RWPE1 (cell line): ENCODE measurements around the gene WASF2.
A peak's percentile ranks its signal among the peaks of the same experiment; 100 is the strongest.

Source experiments
- CTCF ChIA-PET: fragments of 350-600 bp; sonication (Branson Sonifier 250); formaldehyde crosslinking; extraction: SDS; loops from one replicate; lab custom pipeline; 2021; lab: Yijun Ruan, JAX
- POLR2A ChIA-PET: fragments of 400-600 bp; formaldehyde crosslinking; extraction: SDS; loops from one replicate; lab custom pipeline; 2020; ENCODE audit warnings: antibody characterized with exemption; ENCODE audit not compliant: low non-redundant PET; lab: Yijun Ruan, JAX
- DNase-seq: peaks from one replicate; pipeline ENCODE4 v3.0.0; 2012; ENCODE audit warnings: low spot score
- H3K27ac ChIP-seq: fragments of 450-650 bp; 2 replicates; pipeline ENCODE4 v1.5.1; 2017
- CTCF ChIP-seq: fragments of 450-650 bp; conservative IDR thresholded peaks from 2 replicates; pipeline ENCODE4 v1.5.1; 2017; ENCODE audit warnings: low read depth, mild to moderate bottlenecking

Gene WASF2

GRCh38 chr1:27416387-27417111, 73.4 kb downstream of the WASF2 start:
- no peak overlapping the region for H3K27ac ChIP-seq
- ChIA-PET POLR2A (no interaction called here), CTCF (interaction anchor here (0.6 to 1.6 kb wide), 5 partner anchors 11 to 347 kb away, joined by 3 to 5 read pairs (median 3); no protein-coding TSS in a partner anchor)
- TF ChIP-seq CTCF = peak; percentile 33
- no peak for DNase-seq

DNA sequence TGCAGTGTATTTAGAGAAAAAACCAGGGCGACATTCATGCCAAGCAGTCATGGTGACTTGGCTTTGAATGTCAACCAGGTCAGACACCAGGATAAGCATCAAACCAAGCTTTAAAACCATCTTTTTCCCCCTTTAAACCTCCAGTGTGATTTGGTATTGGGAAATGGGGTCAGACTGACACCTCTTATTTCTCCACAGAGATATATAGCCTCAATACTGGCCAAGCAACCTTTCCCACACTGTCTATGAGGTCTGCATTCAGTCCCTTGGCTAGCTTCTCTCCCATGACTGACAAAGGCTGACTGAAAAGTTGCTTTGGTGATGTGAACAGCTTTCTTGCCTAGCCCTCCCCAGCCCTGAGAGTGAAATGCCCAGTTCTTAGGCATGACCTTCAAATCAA, 75.9 kb downstream of the WASF2 start:
- no peak overlapping the region for H3K27ac ChIP-seq
- ChIA-PET CTCF (interaction anchor here (0.6 to 0.7 kb wide), 2 partner anchors 56 to 522 kb away, joined by 3 read pairs; no protein-coding TSS in a partner anchor), POLR2A (no interaction called here)
- DNase-seq = no peak
- no peak for TF ChIP-seq CTCF

DNA sequence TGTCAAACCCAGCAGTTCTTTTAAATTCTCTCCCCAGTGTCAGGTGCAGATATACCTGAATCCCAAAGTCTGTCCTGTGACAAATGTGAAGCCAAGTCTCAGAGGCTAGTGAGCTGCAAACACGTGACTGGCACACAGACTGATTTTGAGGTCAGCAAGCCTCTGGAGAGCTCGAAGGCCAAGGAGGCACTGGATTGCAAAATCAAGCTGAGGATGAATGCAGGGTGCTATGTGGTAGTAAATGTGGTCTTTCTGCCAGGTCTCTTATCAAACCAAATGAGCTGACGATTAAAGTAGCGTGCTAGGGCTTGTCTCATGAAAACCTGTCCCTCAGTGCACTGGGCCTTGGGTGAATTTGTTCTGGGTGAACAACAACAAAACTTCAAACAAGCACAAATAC, 77.0 kb downstream of the WASF2 start:
- POLR2A ChIA-PET = no interaction called here

GRCh38 chr1:27412502-27412901, 77.5 kb downstream of the WASF2 start:
- DNase-seq = no peak
- no peak overlapping the region for H3K27ac ChIP-seq
- no peak for TF ChIP-seq CTCF
- POLR2A ChIA-PET = no interaction called here
- CTCF ChIA-PET = no interaction called here

More for the DNA sequence above, 77.0 kb downstream of the WASF2 start:
- CTCF ChIA-PET = interaction anchor here (0.6 to 0.7 kb wide), 2 partner anchors 208 to 284 kb away, joined by 3 read pairs; no protein-coding TSS in a partner anchor
- H3K27ac ChIP-seq = peak overlapping the region; percentile 8; the same call in 1 of the 2 replicates
- DNase-seq = no peak
- TF ChIP-seq CTCF = no peak

- no peak for DNase-seq
- CTCF ChIA-PET = no interaction called here
- TF ChIP-seq CTCF = no peak
- no peak overlapping the region for H3K27ac ChIP-seq
- POLR2A ChIA-PET = no interaction called here
Measured at GRCh38 chr1:27410709-27411108, 79.3 kb downstream of the WASF2 start.

DNA sequence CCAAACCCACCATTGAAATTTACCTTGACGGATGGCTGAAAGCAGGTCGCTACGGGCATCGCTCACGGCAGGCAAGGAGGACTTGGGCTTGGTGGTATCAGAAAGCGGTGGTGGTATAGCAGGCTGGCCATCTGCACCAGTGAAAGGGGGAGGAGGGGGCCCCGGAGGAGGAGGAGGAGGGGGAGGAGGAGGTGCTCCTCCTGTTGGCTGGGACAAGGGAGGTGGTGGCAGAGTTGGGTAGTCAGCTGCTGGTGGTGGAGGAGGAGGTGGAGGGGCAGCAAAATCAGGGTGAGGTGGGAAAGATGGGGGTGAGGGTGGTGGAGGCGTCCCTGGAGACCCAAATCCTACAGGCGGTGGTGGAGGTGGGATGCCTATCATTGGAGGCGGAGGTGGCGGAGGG, 80.3 kb downstream of the WASF2 start:
- no peak overlapping the region for H3K27ac ChIP-seq
- no peak for DNase-seq
- TF ChIP-seq CTCF = no peak
- ChIA-PET POLR2A (no interaction called here), CTCF (interaction anchor here (1.5 kb wide), 1 partner anchor 14 kb away, joined by 6 read pairs; no protein-coding TSS in a partner anchor)
